ENCODE data around the gene EAPP.
"Not testable (repeated sequence)": the region's sequence is repeated elsewhere in the genome, so short reads cannot be mapped to it uniquely, and the experiment has no call there.

DNA sequence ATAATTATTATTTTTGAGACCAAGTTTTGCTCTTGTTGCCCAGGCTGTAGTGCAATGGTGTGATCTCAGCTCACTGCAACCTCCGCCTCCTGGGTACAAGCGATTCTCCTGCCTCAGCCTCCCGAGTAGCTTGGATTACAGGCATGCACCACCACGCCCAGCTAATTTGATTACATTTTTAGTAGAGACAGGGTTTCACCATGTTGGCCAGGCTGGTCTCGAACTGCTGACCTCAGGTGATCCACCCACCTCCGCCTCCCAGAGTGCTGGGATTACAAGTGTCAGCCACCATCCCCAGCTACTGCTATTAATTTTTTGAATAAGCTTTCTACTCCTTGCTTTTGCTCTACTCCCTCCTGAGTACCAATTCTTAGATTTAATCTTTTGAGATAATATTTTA is 18.4 kb downstream of the EAPP start:
- TF ChIP-seq, protein P1, sequence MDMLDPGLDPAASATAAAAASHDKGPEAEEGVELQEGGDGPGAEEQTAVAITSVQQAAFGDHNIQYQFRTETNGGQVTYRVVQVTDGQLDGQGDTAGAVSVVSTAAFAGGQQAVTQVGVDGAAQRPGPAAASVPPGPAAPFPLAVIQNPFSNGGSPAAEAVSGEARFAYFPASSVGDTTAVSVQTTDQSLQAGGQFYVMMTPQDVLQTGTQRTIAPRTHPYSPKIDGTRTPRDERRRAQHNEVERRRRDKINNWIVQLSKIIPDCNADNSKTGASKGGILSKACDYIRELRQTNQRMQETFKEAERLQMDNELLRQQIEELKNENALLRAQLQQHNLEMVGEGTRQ (IDR thresholded peaks at IDR 0.05; ENCODE audit: low read depth, low read length) = not testable (repeated sequence)
- TF ChIP-seq, protein P1 (CRISPR knock-in tag; IDR thresholded peaks at IDR 0.05; ENCODE audit: borderline replicate concordance) = not testable (repeated sequence)
- TF ChIP-seq HNF1A (IDR thresholded peaks at IDR 0.05; ENCODE audit: low read depth); HNF1A (CRISPR knock-in tag; IDR thresholded peaks at IDR 0.05; ENCODE audit: borderline replicate concordance): not testable (repeated sequence)
